NK-92 (cell line): ENCODE measurements around the gene ZC3H18.

Experiments
- DNase-seq: peaks from one replicate; lab custom pipeline; 2025; ENCODE audit not compliant: unreplicated experiment; lab: John Stamatoyannopoulos, UW

ZC3H18 gene

DNA sequence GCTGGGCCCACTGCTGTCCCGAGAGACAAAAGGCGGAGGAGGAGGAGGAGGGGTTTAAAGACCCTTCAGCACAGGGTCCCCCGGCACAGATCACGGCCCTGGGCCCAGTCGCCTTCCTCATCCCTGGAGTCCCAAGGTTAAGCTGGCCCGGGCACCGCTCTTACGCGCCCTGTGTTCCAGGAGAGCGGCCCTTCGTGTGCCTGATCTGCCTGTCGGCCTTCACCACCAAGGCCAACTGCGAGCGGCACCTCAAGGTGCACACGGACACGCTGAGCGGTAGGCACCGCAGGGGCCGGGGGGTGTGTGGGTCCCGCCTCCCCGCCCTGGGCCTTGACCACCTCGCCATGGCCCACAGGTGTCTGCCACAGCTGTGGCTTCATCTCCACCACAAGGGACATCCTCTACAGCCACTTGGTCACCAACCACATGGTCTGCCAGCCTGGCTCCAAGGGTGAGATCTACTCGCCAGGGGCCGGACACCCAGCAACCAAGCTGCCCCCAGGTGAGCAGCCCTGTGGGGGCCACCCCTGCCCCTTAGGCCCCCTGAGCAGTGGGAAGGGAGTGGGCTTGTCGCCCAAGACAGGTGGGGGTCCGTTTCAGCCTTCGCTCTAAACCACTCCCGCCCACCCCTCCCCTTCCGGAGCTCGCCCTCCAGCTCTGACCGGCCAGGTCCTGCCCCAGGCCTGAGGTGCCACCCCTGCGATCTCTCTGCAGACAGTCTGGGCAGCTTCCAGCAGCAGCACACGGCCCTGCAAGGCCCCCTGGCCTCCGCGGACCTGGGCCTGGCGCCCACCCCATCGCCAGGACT, 37.6 kb upstream of the ZC3H18 start:
- DNase-seq = no peak

GRCh38 chr16:88533381-88533917, 36.8 kb upstream of the ZC3H18 start:
- no peak for DNase-seq

DNA sequence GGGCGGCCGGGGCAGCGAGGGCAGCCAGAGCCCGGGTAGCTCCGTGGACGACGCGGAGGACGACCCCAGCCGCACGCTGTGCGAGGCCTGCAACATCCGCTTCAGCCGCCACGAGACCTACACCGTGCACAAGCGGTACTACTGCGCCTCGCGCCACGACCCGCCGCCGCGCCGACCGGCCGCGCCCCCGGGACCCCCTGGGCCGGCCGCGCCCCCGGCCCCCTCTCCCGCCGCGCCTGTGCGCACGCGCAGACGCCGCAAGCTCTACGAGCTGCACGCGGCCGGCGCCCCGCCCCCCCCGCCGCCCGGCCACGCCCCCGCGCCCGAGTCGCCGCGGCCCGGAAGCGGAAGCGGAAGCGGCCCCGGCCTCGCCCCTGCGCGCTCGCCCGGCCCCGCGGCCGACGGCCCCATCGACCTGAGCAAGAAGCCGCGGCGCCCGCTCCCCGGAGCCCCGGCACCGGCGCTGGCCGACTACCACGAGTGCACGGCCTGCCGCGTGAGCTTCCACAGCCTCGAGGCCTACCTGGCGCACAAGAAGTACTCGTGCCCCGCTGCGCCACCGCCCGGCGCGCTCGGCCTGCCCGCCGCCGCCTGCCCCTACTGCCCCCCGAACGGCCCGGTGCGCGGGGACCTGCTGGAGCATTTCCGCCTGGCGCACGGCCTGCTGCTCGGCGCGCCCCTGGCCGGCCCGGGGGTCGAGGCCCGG, 36.1 kb upstream of the ZC3H18 start:
- no peak for DNase-seq

DNA sequence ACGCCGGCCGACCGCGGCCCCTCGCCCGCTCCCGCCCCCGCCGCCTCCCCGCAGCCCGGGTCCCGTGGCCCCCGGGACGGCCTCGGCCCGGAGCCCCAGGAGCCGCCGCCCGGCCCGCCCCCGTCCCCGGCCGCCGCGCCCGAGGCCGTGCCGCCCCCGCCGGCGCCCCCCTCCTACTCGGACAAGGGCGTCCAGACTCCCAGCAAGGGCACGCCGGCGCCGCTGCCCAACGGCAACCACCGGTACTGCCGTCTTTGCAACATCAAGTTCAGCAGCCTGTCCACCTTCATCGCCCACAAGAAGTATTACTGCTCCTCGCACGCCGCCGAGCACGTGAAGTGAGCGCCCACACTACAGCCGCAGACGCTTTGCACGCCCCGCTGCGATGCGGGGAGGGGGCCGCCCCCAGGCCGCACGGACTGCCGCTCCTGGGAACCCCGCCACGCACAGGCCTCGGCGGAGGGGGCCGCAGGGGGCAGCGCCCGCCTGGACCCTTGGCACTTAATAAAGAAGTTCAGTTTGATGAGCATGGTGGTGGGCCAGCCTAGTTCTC, 35.5 kb upstream of the ZC3H18 start:
- DNase-seq = no peak

DNA sequence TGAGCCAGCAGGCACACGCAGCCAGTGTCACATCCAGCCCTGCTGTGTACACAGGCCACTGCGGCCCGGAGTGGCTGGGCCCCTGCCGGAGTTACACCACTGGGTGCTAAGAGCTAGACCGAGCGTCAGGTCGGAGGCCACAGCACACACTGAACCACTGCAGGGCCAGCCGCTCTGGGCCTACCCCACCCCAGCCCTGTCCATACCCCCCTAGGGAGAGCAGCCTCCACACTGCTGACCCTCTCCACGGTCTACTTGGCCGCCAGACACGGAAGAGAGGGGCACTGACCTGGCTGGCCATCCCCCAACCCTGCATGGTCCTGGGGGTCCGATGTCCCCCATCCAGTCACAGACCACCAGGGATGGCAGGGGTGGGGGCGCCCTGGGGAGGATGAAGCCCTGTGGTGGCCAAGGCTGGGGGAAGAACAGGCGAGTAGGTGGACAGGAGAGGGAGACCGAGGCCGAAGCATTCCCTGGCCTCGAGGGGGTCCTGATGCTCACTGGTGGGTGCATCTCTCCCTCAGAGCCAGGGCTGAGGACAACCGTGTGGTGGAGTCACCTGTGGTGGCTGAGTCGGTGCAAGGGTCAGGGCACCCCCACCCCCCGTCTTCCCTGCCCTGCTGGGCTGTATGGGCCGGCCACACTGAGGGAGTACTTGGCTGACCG, 34.9 kb upstream of the ZC3H18 start:
- no peak for DNase-seq

GRCh38 chr16:88535857-88536222, 34.4 kb upstream of the ZC3H18 start:
- no peak for DNase-seq

DNA sequence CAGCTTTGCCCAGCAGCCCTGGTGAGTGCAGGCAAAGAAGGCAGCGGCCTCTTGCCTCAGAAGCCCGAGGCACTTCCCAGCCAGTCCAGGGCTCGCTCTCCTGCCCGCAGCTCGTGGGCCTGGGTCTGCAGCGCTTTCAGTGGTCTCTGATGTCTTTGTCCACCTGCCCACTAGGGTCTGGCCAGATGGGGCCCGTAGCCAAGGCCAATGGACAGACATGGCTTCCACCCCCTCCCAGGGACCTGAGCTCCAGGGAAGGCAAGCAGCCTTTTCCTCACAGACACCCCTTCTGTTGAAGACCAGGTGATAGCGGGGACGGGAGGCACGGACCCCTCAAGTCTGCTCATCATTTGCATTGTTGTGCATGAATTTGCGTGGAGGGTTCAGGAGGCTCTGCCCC, 33.7 kb upstream of the ZC3H18 start:
- no peak for DNase-seq

DNA sequence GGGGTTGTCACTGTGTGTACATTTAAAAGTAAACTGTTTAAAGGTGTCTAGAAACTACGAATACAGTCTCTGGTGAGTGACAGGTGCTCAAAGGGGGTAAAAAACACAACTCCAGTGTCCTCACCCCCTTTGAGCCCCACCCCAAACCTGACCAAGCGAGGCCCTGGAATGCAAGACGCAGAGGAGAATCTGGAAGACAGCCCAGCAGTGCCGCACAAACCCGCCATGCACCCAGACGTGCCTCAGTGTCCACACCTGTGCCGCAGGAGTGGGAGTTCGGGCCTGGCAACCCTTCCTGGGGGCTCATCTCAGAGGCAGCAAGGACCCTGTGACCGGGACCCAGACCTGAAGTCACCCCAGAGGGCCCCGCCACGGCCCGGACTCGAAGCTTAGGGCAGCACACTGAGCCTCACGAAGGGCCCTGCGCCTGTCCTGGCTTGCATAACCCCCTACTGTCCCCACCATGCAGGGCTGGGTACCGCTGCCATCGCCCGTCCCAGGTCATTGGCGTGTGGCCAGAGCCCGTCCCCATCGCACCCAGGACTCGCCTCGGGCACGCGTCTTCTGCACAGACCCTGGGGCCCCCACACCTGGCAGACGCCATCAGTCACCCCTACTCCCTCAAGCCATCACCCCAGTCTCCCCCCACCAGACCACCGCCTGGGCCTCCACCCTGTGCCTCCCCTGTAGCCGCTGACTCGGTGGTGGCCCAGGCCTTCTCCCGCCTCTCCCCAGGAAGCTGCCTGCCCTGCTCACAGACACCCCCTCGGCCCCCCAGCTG, 33.0 kb upstream of the ZC3H18 start:
- DNase-seq = no peak

- DNase-seq = no peak
Measured at GRCh38 chr16:88537859-88538258, 32.3 kb upstream of the ZC3H18 start.

- no peak for DNase-seq
Measured at GRCh38 chr16:88538366-88539060, 31.7 kb upstream of the ZC3H18 start.

GRCh38 chr16:88539261-88539651, 30.9 kb upstream of the ZC3H18 start:
- no peak for DNase-seq

DNA sequence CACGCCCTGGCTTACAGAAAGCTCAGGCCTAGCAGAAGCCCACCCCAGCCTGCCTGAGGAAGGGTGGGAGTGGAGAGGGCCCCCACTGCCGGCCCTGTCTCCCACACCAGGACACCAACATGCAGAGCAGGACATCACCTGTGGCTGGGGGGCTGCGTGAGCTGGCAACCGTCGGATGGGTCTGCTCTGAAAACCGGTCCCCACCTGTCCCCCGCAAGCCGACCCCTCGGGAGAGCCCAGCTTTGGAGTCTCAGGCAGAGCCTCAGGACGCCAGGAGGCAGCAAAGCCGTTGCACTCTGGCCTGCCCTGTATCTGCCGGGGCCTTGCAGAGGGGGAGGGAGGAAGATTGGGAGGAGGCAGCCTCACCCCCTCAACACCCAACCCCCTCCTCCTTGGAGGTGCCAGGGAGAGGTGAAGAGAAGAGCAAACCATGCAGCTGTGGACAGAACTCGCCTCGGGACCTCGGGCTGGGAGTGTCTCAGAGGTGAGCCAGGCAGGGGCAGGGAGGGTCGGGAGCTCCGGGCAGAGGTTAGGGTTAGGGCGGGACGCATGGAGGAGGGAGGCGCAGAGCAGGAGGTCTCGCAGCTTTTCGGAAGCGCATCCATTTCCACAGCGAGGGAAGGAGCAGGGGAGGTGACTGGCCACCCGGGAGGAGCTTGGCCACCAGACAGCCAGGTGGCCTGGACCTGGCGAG, 30.4 kb upstream of the ZC3H18 start:
- DNase-seq = no peak

DNA sequence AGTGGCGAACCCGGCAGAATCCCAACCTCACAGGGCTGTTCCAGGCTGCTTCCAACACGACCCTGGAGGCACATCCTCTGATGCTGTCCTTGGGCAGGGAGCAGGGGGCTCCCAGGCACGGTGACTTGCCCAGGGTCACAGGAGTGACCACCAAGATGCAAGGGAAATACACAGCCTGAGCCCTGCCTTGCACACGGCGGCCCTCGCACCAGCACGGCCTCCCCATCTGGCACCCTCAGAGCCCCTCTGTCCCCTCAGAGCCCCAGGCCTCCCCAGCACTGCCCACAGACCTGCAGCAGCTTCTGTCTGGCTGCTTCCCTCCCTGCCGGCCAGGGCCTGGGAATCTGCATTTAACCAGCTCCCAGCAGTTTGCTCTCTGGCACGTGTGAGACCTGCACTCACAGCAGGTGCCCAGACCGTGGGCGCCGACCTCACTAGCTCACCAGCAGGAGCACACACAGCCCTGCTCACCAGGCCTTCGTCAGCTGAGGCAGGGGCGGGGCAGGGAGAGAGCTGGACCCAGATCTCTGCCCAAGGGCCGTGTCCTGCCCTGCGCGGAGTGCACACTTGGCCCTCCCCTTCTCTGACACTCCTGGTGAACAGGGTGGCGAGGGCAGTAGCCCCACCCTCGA, 29.7 kb upstream of the ZC3H18 start:
- DNase-seq = no peak

DNA sequence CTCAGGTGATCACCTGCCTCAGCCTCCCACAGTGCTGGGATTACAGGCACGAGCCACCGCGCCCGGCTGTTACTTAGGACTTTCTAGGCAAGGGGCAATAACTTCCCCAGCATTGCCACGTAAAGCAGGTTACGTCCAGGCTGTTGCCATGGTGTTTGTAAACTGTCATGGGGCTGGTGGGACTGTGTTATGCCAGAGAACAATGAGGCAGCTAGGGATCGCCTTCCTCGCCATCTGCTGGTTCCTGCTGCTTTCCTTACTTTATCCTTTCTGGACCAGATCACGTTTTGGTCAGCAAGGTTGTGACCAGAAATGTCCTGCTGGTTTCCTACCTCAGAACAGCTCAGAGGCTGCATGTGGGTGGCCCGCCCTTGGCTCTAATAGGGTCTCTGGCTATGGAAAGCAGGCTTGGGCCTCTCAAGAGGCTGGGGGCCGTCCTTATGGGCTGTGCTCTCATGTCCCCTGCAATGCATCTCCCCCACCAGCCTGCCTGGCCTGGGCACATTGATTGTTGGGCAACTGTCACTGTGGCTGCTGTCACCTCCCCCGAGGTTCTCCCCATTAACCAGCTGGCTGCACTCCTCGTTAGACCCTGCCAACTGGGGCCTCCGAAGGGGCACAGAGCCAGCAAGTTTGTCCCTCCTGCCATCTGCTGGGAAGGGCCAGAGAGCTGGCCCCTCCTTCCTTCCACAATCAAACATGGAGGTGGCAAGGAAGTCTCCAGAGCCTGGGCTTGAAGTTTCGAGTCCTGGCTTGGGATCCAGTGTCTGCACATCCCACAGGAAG, 28.2 kb upstream of the ZC3H18 start:
- no peak for DNase-seq

- no peak for DNase-seq
Measured at GRCh38 chr16:88543230-88543813, 26.9 kb upstream of the ZC3H18 start.

GRCh38 chr16:88545781-88546180, 24.4 kb upstream of the ZC3H18 start:
- DNase-seq = no peak

- DNase-seq = no peak
Measured at GRCh38 chr16:88548131-88548874, 21.9 kb upstream of the ZC3H18 start.
